HCT116 (cell line): ENCODE measurements around the gene RAP1A.

Source experiments
- ATF3 ChIP-seq: IDR thresholded peaks from 2 replicates; pipeline ENCODE4 v1.6.1; 2012
- CBX3 ChIP-seq: IDR thresholded peaks from 2 replicates; pipeline ENCODE4 v1.6.1; 2012; ENCODE audit warnings: low read depth
- CEBPB ChIP-seq: IDR thresholded peaks from 2 replicates; pipeline ENCODE4 v1.6.1; 2012; ENCODE audit warnings: low read depth
- CTCF ChIP-seq, 3 experiments: fragments of 200-600 bp in 1 of 3; sonication (generic) in 1 of 3; IDR thresholded peaks in 2 of 3; conservative IDR thresholded peaks in 1 of 3; 2 replicates each; pipeline ENCODE4 v1.5.1; 2012 to 2017; ENCODE audit warnings: low read depth in 2 of 3, low read length in 2 of 3, antibody characterized with exemption in 1 of 3, borderline replicate concordance in 1 of 3, control low read depth in 1 of 3, mild to moderate bottlenecking in 1 of 3, mixed read lengths in 1 of 3, mixed run types in 1 of 3, moderate library complexity in 1 of 3; ENCODE audit not compliant: insufficient read depth in 1 of 3
- EGR1 ChIP-seq: IDR thresholded peaks from 2 replicates; pipeline ENCODE4 v1.6.1; 2012; ENCODE audit warnings: low read depth
- ELF1 ChIP-seq: IDR thresholded peaks from 2 replicates; pipeline ENCODE4 v1.6.1; 2012; ENCODE audit warnings: low read depth, borderline replicate concordance
- EZH2 ChIP-seq: fragments of 200-600 bp; sonication (generic); IDR thresholded peaks from 2 replicates; pipeline ENCODE4 v1.6.1; 2017; ENCODE audit warnings: antibody characterized with exemption, mixed run types
- REST ChIP-seq: IDR thresholded peaks from 2 replicates; pipeline ENCODE4 v1.6.1; 2012; ENCODE audit warnings: low read depth
- ZNF274 ChIP-seq: fragments of 200-500 bp; sonication (Bioruptor generic); IDR thresholded peaks from 2 replicates; pipeline ENCODE4 v1.6.1; 2014; ENCODE audit warnings: mild to moderate bottlenecking, low read depth, low read length, inconsistent platforms

- TF ChIP-seq ZNF274 (no peak), EGR1 (no peak), CBX3 (no peak), CTCF (IDR thresholded peaks at IDR 0.05 in 2 of 3, conservative IDR thresholded peaks at IDR 0.05 in 1 of 3; ENCODE audit: borderline replicate concordance in 1 of 3, insufficient read depth in 1 of 3, low read depth in 2 of 3, low read length in 2 of 3) (no peak), ELF1 (no peak), CEBPB (no peak), REST (no peak), ATF3 (no peak), EZH2 (no peak)
These were observed 128.4 kb downstream of the RAP1A start for GRCh38 chr1:111747947-111748346.
